Mucosa of descending colon (tissue), 3 donors: ENCODE results near the gene DLST. TPM values are rescaled to one million over a fixed set of nuclear protein-coding genes. Genes with fewer than 3 reads are reported as not detected.

ENCODE experiments used
- ATAC-seq: fragments of 200-7000 bp; cut with Tn5 transposase; one replicate; pipeline ENCODE4 v1.9.1; 2020; ENCODE audit warnings: mild to moderate bottlenecking, moderate library complexity
- DNase-seq, 3 donors: peaks; one replicate each; pipeline ENCODE4 v3.0.0-alpha.2; 2020
- H3K36me3 ChIP-seq: fragments of 200-600 bp; one replicate; pipeline ENCODE4 v1.8.0; 2021; ENCODE audit warnings: low read depth, mild to moderate bottlenecking
- H3K4me1 ChIP-seq: fragments of 200-600 bp; one replicate; pipeline ENCODE4 v1.8.0; 2021; ENCODE audit warnings: low read depth, mild to moderate bottlenecking
- H3K4me3 ChIP-seq: fragments of 200-600 bp; one replicate; pipeline ENCODE4 v1.8.0; 2021; ENCODE audit warnings: mild to moderate bottlenecking
- H3K9me3 ChIP-seq: fragments of 200-600 bp; one replicate; pipeline ENCODE4 v1.8.0; 2021; ENCODE audit warnings: mild to moderate bottlenecking
- CTCF ChIP-seq: fragments of 200-600 bp; IDR thresholded peaks from one replicate; pipeline ENCODE4 v1.8.0; 2022; ENCODE audit warnings: antibody characterized with exemption, mild to moderate bottlenecking
- intact Hi-C, 2 donors: fragments of 100-400 bp; cut with DNase I in 1 of 2; cut with micrococcal nuclease in 1 of 2; formaldehyde crosslinking; loops; one replicate each; pipeline versions ENCODE4 v1.11.0 to v1.11.1; 2022; cut with DNase I, micrococcal nuclease
- total RNA-seq, 3 donors: library from RNA; stranded (reverse); fragmentation: NEBNext Ultra II Directional in 2 of 3; extraction: Animal tissue kit (Norgen Biotek cat#: 25700) in 2 of 3; gene quantifications; one replicate each; pipeline versions ENCODE4 v1.2.1 to v1.2.4, GENCODE V29; 2021 to 2023
- donor health status: DM: no; HTN: no; CAD: no; lungs with moderate emphysema.
- donor health status: DM: no; HTN: no; CAD: no.
- donor health status: DM: no; HTN: yes; CAD: no.

DLST gene
- total RNA-seq, 3 donors from 2014 or later = 106 to 125 (median 121) TPM

- intact Hi-C loops = no loop called here
- DNase-seq = peak in 2 of 3 donors; percentile 34 to 65
- TF ChIP-seq CTCF = no peak
- Histone ChIP-seq H3K4me1 (no peaks in the 10 kb centered on the region), H3K4me3 (no peak overlapping the region), H3K9me3 (no peaks in the 10 kb centered on the region), H3K36me3 (no peaks in the 10 kb centered on the region)
- peak; percentile 75 for ATAC-seq
Measured at GRCh38 chr14:74867673-74868072, 14.0 kb upstream of the DLST start.

DNA sequence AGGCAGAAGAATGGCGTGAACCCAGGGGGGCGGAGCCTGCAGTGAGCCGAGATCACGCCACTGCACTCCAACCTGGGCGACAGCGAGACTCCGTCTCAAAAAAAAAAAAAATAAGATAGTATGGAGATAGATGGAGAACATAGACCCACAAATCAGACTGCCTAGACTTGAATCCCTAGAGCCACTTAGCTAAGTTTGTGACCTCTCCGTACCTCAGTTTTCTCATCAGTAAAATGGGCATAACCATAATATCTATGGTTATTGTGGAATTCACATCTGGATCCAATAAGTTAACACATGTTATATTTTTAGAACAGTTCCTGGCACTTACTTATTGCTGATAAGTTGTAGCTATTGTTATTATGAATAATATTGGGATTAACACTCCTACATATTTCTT lies 13.0 kb upstream of the DLST start:
- Histone ChIP-seq H3K36me3 (no peaks in the 10 kb centered on the region), H3K4me1 (no peaks in the 10 kb centered on the region), H3K4me3 (no peak overlapping the region), H3K9me3 (no peaks in the 10 kb centered on the region)
- no peak for TF ChIP-seq CTCF
- DNase-seq (no peak), ATAC-seq (no peak)
- intact Hi-C loops = no loop called here

GRCh38 chr14:74871819-74872218 lies 9.9 kb upstream of the DLST start:
- no peak for TF ChIP-seq CTCF
- no peaks in the 10 kb centered on the region for H3K36me3 ChIP-seq
- ATAC-seq (no peak), DNase-seq (no peak)
- no peak overlapping the region for H3K4me3 ChIP-seq
- H3K4me1 ChIP-seq = no peaks in the 10 kb centered on the region
- intact Hi-C loops = no loop called here
- no peaks in the 10 kb centered on the region for H3K9me3 ChIP-seq

DNA sequence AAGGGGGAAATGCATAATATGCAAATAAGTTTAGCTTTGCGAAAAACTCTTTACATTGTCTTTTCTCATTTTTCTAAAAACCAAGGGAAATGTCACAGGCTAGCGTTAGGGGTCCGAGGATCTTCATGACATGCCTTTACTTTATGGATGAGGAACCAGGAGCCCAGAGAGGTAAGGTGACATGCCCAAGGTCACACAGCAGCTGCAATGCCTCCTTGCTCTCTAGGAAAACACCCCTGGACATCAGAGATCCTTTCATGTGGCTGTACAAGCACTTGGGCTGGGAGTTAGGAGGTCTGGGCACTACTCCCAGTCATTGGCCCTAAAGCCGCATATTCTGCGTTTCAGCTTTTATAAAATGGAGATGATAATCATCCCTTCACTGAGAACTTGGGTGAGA lies 6.5 kb upstream of the DLST start:
- no peak for TF ChIP-seq CTCF
- H3K4me3 ChIP-seq = no peak overlapping the region
- no peaks in the 10 kb centered on the region for H3K4me1 ChIP-seq
- ATAC-seq (no peak), DNase-seq (no peak)
- intact Hi-C loops = no loop called here
- H3K36me3 ChIP-seq = no peaks in the 10 kb centered on the region
- H3K9me3 ChIP-seq = no peaks in the 10 kb centered on the region

DNA sequence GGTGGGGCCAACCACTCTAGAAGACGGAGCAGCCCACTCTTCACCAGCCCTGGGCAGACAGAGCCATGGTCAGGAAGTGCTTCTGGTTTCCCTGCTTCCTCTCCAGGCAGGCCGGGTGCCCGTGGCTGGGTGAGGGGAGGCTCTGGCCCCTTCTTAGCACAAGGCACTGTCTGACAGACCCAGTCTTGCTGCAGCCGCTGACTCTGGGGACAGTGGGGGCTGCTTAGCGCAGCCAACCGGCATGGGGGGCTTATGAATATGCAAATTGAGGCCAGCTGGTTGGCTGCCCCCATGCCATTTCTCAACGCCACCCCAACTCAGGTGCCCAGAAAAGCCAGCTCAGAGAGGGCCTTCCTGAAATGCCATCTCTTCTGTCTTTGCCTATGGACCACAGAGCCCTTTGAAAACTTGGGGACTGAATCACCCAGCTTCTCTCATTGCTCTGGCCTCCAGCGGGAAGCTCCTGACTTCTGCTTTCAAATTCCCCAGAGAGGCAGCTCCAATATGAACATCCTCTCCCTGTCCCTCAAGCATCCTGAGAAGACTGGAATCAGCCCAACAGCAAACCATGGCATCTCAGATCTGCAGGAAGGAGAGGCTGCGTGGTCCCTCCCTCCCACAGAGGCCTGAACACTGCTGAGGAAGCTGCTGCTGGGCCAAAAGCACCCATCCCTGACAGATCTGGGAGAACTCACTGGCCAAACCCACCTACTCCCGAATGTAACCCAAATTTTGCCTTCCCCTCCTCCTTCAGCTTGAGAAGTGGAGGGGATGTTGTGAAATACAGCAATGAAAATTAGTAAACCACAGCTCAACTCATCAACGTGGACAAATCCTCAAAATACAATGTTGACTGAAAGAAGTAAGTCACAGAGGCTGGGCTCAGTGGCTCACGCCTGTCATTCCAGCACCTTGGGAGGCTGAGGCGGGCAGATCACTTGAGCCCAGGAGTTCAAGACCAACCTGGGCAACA lies 5.5 kb upstream of the DLST start, which contains the start of gene PROX2:
Gene PROX2 (minus strand): TSS at position 205 of the 973 bp plus-strand sequence. CDS start 12,311 bp downstream, outside the sequence.
- intact Hi-C loops = no loop called here
- ATAC-seq (peak; percentile 31), DNase-seq (no peak)

More for the DNA sequence above, 5.5 kb upstream of the DLST start, which contains the start of gene PROX2:
- Histone ChIP-seq H3K36me3 (no peaks in the 10 kb centered on the region), H3K4me3 (no peak within 1 kb of the TSS), H3K4me1 (peaks cover 5% of the 10 kb centered on the region), H3K9me3 (no peaks in the 10 kb centered on the region)
- no peak for TF ChIP-seq CTCF
